Duodenal mucosa (tissue), 2 donors: Measurements from ENCODE around the gene CAMLG.
A peak's percentile ranks its signal among the peaks of the same experiment; 100 is the strongest.
"Not testable (repeated sequence)": the region's sequence is repeated elsewhere in the genome, so short reads cannot be mapped to it uniquely, and the experiment has no call there.

Experiments
- H3K27ac ChIP-seq: one replicate; pipeline ENCODE4 v1.7.0; 2013; ENCODE audit warnings: low read depth, low read length
- H3K27me3 ChIP-seq, 2 donors: one replicate each; pipeline ENCODE4 v1.7.0; 2013; ENCODE audit warnings: low read length in 2 of 2, control low read depth in 1 of 2; ENCODE audit not compliant: insufficient read depth in 2 of 2, control insufficient read depth in 1 of 2
- H3K36me3 ChIP-seq, 2 donors: one replicate each; pipeline ENCODE4 v1.7.0; 2013; ENCODE audit warnings: low read length in 2 of 2, control low read depth in 1 of 2; ENCODE audit not compliant: insufficient read depth in 2 of 2, control insufficient read depth in 1 of 2
- H3K4me1 ChIP-seq, 2 donors: one replicate each; pipeline ENCODE4 v1.7.0; 2013; ENCODE audit warnings: low read length in 2 of 2, control low read depth in 1 of 2; ENCODE audit not compliant: insufficient read depth in 2 of 2, control insufficient read depth in 1 of 2
- H3K4me3 ChIP-seq, 2 donors: one replicate each; pipeline ENCODE4 v1.7.0; 2013; ENCODE audit warnings: low read length in 2 of 2, low read depth in 1 of 2
- H3K9ac ChIP-seq, 2 donors: one replicate each; pipeline ENCODE4 v1.7.0; 2013; ENCODE audit warnings: low read length in 2 of 2, low read depth in 1 of 2
- H3K9me3 ChIP-seq, 2 donors: one replicate each; pipeline ENCODE4 v1.7.0; 2013; ENCODE audit warnings: low read length in 2 of 2, control low read depth in 1 of 2; ENCODE audit not compliant: control insufficient read depth in 1 of 2

Gene CAMLG

DNA sequence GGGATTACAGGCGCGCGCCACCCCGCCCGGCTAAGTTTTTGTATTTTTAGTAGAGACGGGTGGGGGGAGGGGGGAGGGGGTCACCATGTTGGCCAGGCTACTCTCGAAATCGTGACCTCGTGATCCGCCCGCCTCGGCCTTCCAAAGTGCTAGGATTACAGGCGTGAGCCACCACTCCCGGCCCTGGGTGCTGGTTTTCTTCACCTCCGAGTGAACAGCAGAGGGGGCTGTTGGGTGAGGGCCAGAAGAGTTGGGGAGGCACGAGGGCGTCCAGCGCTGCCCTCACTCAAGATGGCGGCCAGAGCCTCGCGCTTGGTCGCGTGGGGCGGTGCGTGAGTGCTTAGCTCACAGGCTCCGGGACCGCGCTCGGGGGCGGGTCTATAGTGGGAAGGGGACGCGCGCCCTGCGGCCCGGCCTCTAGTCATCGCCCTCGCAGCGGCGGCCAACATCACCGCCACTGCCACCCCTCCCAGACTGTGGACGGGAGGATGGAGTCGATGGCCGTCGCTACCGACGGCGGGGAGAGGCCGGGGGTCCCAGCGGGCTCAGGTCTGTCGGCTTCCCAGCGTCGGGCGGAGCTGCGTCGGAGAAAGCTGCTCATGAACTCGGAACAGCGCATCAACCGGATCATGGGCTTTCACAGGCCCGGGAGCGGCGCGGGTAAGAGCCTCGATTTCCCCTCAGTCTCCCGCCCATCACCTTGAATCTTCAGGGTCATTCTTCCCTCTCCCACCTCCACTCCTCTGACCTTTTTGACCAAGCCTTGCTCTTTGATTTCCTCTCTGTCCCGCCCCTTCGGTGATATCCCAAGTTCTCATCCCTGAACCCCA, at the start of gene CAMLG:
CAMLG (plus strand) TSS at position 416 of the 830 bp plus-strand sequence; CDS start at position 489, 73 bp downstream.
- Histone ChIP-seq H3K9me3 (no peaks in the 10 kb centered on the region), H3K4me3 (peak within 1 kb of the TSS; percentile 79 to 92), H3K4me1 (peaks cover 13 to 25% of the 10 kb centered on the region in 2 donors), H3K9ac (peak within 1 kb of the TSS; percentile 83 to 94), H3K27ac (peak within 1 kb of the TSS; percentile 78), H3K36me3 (peaks cover 0 to 3% of the 10 kb centered on the region in 2 donors), H3K27me3 (no peaks in the 10 kb centered on the region)

DNA sequence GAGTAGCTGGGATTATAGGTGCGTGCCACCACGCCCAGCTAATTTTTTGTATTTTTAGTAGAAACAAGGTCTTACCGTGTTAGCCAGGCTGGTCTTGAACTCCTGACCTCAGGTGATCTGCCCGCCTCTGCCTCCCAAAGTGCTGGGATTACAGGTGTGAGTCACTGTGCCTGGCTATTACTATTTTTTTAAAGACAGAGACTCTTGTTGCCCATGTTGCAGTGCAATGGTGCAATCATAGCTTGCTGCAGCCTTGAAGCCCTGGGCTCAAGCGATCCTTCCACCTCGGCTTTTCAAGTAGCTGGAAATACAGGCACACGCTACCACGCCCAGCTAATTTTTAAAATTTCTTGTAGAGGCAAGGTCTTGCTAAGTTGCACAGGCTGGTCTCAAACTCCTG, 48.2 kb upstream of the CAMLG start:
- H3K36me3 ChIP-seq, result peaks cover 31 to 83% of the 10 kb centered on the region in 2 donors
- H3K27me3 ChIP-seq, H3K9me3 ChIP-seq, H3K27ac ChIP-seq, H3K4me3 ChIP-seq, H3K4me1 ChIP-seq, H3K9ac ChIP-seq: not testable (repeated sequence)

DNA sequence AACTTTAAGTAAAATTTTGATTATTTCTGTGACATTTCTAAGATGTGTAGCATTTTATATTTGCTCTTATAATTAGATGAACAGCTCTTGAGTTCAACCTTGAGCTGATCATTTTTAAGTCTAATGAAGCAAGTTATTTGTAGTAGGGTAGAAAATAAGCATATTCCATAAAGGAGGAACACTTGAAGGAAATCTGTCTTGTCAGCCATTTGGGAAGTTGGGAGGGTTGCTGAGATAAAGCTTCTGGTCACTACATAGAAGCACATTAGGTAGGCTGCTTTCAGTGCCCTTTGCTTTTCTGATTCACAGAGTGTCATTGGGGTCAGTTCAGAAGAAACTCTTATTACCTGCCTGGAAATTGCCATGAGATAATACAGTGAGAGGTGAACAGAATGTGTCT, 45.6 kb upstream of the CAMLG start:
- Histone ChIP-seq H3K4me3 (no peak overlapping the region), H3K36me3 (peaks cover 24 to 73% of the 10 kb centered on the region in 2 donors), H3K27me3 (no peaks in the 10 kb centered on the region), H3K9ac (no peak overlapping the region), H3K9me3 (no peaks in the 10 kb centered on the region), H3K27ac (no peak overlapping the region), H3K4me1 (no peaks in the 10 kb centered on the region)

DNA sequence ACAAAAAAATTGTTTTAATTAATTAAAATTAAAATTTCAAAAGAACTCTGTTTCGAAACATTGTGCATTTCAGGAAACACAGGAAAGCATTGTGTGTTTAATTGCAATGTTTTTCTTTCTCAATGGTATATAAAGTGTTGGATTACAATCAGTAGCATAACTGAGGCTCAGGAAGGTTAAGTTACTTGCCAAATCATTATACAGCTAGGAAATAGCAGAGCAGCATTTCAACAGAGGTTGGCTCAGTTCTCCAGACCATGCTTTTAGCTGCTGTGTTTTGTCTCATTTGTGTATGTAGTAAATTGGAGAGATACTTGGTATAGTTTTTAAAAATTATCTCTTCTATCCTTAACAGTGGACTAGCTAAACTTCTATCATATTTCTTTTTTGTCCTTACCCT, 30.0 kb upstream of the CAMLG start:
- Histone ChIP-seq H3K27ac (no peak overlapping the region), H3K4me3 (no peak overlapping the region), H3K9me3 (no peaks in the 10 kb centered on the region), H3K27me3 (no peaks in the 10 kb centered on the region), H3K9ac (no peak overlapping the region), H3K4me1 (no peaks in the 10 kb centered on the region), H3K36me3 (peaks cover 26 to 63% of the 10 kb centered on the region in 2 donors)

DNA sequence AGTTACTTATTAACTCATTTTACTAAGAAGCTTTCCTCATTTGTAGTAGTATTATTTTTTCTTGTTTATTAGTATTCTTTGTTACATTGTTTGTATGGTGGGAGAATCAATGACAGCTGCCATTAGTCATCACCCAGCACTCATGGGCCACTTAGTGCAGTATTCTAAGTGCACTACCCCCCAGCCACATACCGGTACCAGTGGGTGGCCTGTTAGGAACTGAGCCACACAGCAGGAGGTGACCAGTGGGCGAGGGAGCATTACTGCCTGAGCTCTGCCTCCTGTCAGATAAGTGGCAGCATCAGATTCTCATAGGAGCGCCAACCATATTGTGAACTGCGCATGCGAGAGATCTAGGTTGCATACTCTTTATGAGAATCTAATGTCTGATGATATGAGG, 24.2 kb upstream of the CAMLG start:
- Histone ChIP-seq H3K27ac (no peak overlapping the region), H3K36me3 (peaks cover 13 to 68% of the 10 kb centered on the region in 2 donors), H3K9ac (no peak overlapping the region), H3K4me3 (no peak overlapping the region), H3K9me3 (no peaks in the 10 kb centered on the region), H3K4me1 (no peaks in the 10 kb centered on the region), H3K27me3 (no peaks in the 10 kb centered on the region)

DNA sequence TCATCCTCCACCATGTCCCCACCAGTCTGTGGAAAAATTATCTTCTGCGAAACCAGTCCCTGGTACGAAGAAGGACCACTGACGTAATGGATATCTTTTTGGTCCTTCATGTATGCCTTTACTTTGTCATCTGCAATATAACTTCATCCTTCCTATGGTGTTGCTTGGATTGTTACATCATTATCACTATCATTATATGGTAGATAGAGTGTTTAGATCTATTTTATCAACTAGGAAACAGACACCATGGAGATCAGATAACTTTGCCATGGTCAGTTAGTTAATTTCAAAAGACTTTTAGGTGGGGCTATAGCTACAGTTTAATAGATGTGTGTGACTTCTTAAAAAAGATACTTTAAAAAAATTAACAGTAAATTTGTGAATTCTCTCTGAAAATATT, 23.8 kb upstream of the CAMLG start:
- Histone ChIP-seq H3K4me3 (no peak overlapping the region), H3K36me3 (peaks cover 10 to 68% of the 10 kb centered on the region in 2 donors), H3K4me1 (no peaks in the 10 kb centered on the region), H3K27ac (no peak overlapping the region), H3K9ac (no peak overlapping the region), H3K9me3 (no peaks in the 10 kb centered on the region), H3K27me3 (no peaks in the 10 kb centered on the region)

DNA sequence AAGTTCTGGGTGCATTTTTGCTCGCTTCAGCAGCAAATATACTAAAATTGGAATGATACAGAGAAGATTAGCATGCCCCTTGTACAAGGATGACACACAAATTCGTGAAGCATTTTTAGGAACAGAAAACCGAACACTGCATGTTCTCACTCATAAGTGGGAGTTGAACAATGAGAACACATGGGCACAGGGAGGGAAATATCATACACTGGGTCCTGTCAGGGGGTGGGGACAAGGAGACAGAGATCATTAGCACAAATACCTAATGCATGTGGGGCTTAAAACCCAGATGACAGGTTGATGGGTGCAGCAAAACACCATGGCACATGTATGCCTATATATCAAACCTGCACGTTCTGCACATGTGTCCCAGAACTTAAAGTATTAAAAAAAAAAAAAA, 22.9 kb upstream of the CAMLG start:
- peaks cover 10 to 67% of the 10 kb centered on the region in 2 donors for H3K36me3 ChIP-seq
- H3K9me3 ChIP-seq, H3K4me1 ChIP-seq, H3K4me3 ChIP-seq, H3K27me3 ChIP-seq, H3K27ac ChIP-seq, H3K9ac ChIP-seq: not testable (repeated sequence)

DNA sequence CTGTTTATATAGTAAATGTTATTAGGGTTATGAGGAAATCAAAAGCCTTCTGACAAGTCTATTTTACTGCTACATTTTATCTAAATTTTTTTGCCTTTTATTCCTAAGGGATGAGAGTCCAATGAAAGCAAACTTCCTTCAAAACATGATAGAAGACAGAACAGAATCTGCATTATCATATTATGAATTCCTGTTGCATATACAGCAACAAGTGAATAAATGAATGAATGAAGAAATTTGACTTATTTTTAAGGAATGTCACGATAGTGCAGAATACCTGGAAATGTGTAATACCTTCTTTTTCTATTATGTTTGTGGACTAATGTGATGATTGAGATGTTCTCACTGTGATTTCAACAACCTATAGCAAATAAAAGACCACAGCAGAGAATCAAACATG, 13.5 kb upstream of the CAMLG start:
- Histone ChIP-seq H3K9me3 (no peaks in the 10 kb centered on the region), H3K4me3 (no peak overlapping the region), H3K9ac (no peak overlapping the region), H3K36me3 (peaks cover 10 to 52% of the 10 kb centered on the region in 2 donors), H3K27me3 (no peaks in the 10 kb centered on the region), H3K27ac (no peak overlapping the region), H3K4me1 (no peaks in the 10 kb centered on the region)

DNA sequence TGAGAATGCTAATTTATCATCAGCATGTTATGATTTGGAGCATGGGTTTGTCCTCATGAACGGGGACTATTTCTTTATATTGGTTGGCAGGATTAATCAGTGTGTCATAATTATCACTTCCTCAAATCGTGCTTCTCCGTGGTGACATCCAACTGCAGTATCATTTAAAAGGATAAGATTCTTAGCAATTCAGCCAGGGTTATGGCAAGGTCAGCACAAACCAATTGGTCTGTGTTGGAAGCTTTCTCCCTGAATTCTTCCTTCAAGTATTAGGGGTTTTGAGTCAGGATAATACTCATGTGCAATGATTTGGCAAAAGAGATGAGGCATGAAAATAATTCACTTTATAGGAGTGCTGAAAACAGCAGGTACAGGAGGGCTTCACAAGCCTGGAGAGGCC, 5.5 kb upstream of the CAMLG start:
- Histone ChIP-seq H3K27me3 (no peaks in the 10 kb centered on the region), H3K9me3 (no peaks in the 10 kb centered on the region), H3K4me1 (peaks cover 5 to 16% of the 10 kb centered on the region in 2 donors), H3K4me3 (no peak overlapping the region), H3K9ac (no peak overlapping the region), H3K27ac (no peak overlapping the region), H3K36me3 (no peaks in the 10 kb centered on the region)

DNA sequence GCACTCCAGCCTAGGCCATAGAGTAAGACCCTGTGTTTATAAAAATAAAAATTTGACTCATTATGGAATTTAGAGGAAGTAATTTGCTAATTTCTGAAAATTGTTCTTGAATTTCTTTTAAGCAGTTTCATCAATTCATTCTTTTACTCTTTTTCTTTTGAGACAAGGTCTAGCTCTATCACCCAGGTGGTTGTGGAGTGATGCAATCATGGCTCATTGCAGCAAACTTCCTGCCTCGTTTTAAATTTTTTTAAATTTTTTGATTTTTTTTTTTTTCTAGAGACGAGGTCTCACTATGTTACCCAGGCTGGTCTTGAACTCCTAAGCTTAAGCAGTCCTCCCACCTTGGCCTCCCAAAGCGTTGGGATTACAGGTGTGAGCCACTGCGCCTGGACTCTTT, 3.1 kb upstream of the CAMLG start:
- Histone ChIP-seq H3K27ac (no peak overlapping the region), H3K36me3 (no peaks in the 10 kb centered on the region), H3K27me3 (no peaks in the 10 kb centered on the region), H3K4me3 (no peak overlapping the region), H3K9ac (no peak overlapping the region), H3K9me3 (no peaks in the 10 kb centered on the region), H3K4me1 (peaks cover 13 to 22% of the 10 kb centered on the region in 2 donors)
